IPS-20b (cell line): ENCODE data around the gene HECTD4.

Source experiments
- H3K27ac ChIP-seq: one replicate; pipeline ENCODE4 v1.5.1; 2013; ENCODE audit warnings: low read length
- H3K27me3 ChIP-seq: 2 replicates; pipeline ENCODE4 v1.6.1; 2013; ENCODE audit warnings: mild to moderate bottlenecking, low read length, inconsistent platforms; ENCODE audit not compliant: insufficient read depth
- H3K36me3 ChIP-seq: 2 replicates; pipeline ENCODE4 v1.6.1; 2013; ENCODE audit warnings: low read depth, mild to moderate bottlenecking, inconsistent platforms, low read length, moderate library complexity; ENCODE audit not compliant: insufficient read depth
- H3K4me1 ChIP-seq: 2 replicates; pipeline ENCODE4 v1.6.1; 2013; ENCODE audit warnings: mild to moderate bottlenecking, control low read depth, inconsistent platforms, low read length, moderate library complexity; ENCODE audit not compliant: insufficient read depth
- H3K4me3 ChIP-seq: 2 replicates; pipeline ENCODE4 v1.5.1; 2013; ENCODE audit warnings: mild to moderate bottlenecking, low read length, inconsistent platforms
- H3K9ac ChIP-seq: 2 replicates; pipeline ENCODE4 v1.6.1; 2013; ENCODE audit warnings: low read depth, mild to moderate bottlenecking, inconsistent platforms, low read length, moderate library complexity
- H3K9me3 ChIP-seq: 2 replicates; pipeline ENCODE4 v1.6.1; 2013; ENCODE audit warnings: mild to moderate bottlenecking, low read depth, low read length, inconsistent platforms; ENCODE audit not compliant: insufficient read depth

HECTD4 gene

GRCh38 chr12:112167718-112168525 is 214.3 kb downstream of the HECTD4 start:
- Histone ChIP-seq H3K27ac (no peak overlapping the region), H3K4me3 (no peak overlapping the region), H3K9ac (no peak overlapping the region), H3K27me3 (no peaks in the 10 kb centered on the region), H3K36me3 (no peaks in the 10 kb centered on the region), H3K9me3 (no peaks in the 10 kb centered on the region), H3K4me1 (no peaks in the 10 kb centered on the region)

GRCh38 chr12:112167031-112167461 is 215.2 kb downstream of the HECTD4 start:
- H3K4me1 ChIP-seq: no peaks in the 10 kb centered on the region
- no peak overlapping the region for H3K4me3 ChIP-seq
- H3K27ac ChIP-seq: no peak overlapping the region
- H3K27me3 ChIP-seq: no peaks in the 10 kb centered on the region
- H3K9ac ChIP-seq: no peak overlapping the region
- H3K9me3 ChIP-seq: no peaks in the 10 kb centered on the region
- H3K36me3 ChIP-seq: 0 out of 2 replicates have a peak, but pooled peaks cover 3% of the 10 kb centered on the region

- Histone ChIP-seq H3K9ac (no peak overlapping the region), H3K36me3 (0 out of 2 replicates have a peak, but pooled peaks cover 9% of the 10 kb centered on the region), H3K9me3 (no peaks in the 10 kb centered on the region), H3K4me1 (no peaks in the 10 kb centered on the region), H3K27me3 (no peaks in the 10 kb centered on the region), H3K27ac (no peak overlapping the region), H3K4me3 (no peak overlapping the region)
These were observed 215.9 kb downstream of the HECTD4 start for GRCh38 chr12:112166051-112167015.

- no peaks in the 10 kb centered on the region for H3K9me3 ChIP-seq
- H3K9ac ChIP-seq: no peak overlapping the region
- peaks cover 16% of the 10 kb centered on the region for H3K36me3 ChIP-seq
- H3K27me3 ChIP-seq: no peaks in the 10 kb centered on the region
- H3K4me1 ChIP-seq: no peaks in the 10 kb centered on the region
- H3K4me3 ChIP-seq: no peak overlapping the region
- no peak overlapping the region for H3K27ac ChIP-seq
These were observed 216.6 kb downstream of the HECTD4 start for GRCh38 chr12:112165624-112166023.

- H3K27me3 ChIP-seq: no peaks in the 10 kb centered on the region
- H3K9me3 ChIP-seq: peaks cover 8% of the 10 kb centered on the region; the same call in 1 of the 2 replicates
- no peak overlapping the region for H3K4me3 ChIP-seq
- H3K9ac ChIP-seq: no peak overlapping the region
- peaks cover 31% of the 10 kb centered on the region for H3K36me3 ChIP-seq
- H3K4me1 ChIP-seq: no peaks in the 10 kb centered on the region
- no peak overlapping the region for H3K27ac ChIP-seq
These were observed 218.1 kb downstream of the HECTD4 start for GRCh38 chr12:112164011-112164660.

- no peak overlapping the region for H3K27ac ChIP-seq
- H3K36me3 ChIP-seq: peaks cover 33% of the 10 kb centered on the region
- peaks cover 9% of the 10 kb centered on the region; the same call in 1 of the 2 replicates for H3K9me3 ChIP-seq
- H3K4me1 ChIP-seq: no peaks in the 10 kb centered on the region
- no peaks in the 10 kb centered on the region for H3K27me3 ChIP-seq
- no peak overlapping the region for H3K9ac ChIP-seq
- H3K4me3 ChIP-seq: no peak overlapping the region
These were observed 218.7 kb downstream of the HECTD4 start for GRCh38 chr12:112163471-112163991.

- H3K4me3 ChIP-seq: no peak overlapping the region
- peaks cover 33% of the 10 kb centered on the region for H3K36me3 ChIP-seq
- H3K27me3 ChIP-seq: no peaks in the 10 kb centered on the region
- no peak overlapping the region for H3K27ac ChIP-seq
- H3K9ac ChIP-seq: no peak overlapping the region
- no peaks in the 10 kb centered on the region for H3K4me1 ChIP-seq
- H3K9me3 ChIP-seq: peaks cover 9% of the 10 kb centered on the region; the same call in 1 of the 2 replicates
These were observed 219.2 kb downstream of the HECTD4 start for GRCh38 chr12:112163056-112163455.

- peaks cover 33% of the 10 kb centered on the region for H3K36me3 ChIP-seq
- no peak overlapping the region for H3K4me3 ChIP-seq
- H3K27me3 ChIP-seq: no peaks in the 10 kb centered on the region
- no peaks in the 10 kb centered on the region for H3K4me1 ChIP-seq
- no peak overlapping the region for H3K27ac ChIP-seq
- H3K9me3 ChIP-seq: peaks cover 9% of the 10 kb centered on the region; the same call in 1 of the 2 replicates
- no peak overlapping the region for H3K9ac ChIP-seq
These were observed 219.9 kb downstream of the HECTD4 start for GRCh38 chr12:112162241-112162790.

- Histone ChIP-seq H3K4me3 (no peak overlapping the region), H3K36me3 (peaks cover 33% of the 10 kb centered on the region), H3K4me1 (no peaks in the 10 kb centered on the region), H3K27me3 (no peaks in the 10 kb centered on the region), H3K9ac (no peak overlapping the region), H3K27ac (no peak overlapping the region), H3K9me3 (peaks cover 9% of the 10 kb centered on the region; the same call in 1 of the 2 replicates)
These were observed 220.5 kb downstream of the HECTD4 start for GRCh38 chr12:112161711-112162110.

GRCh38 chr12:112160611-112161010 is 221.6 kb downstream of the HECTD4 start:
- H3K36me3 ChIP-seq: peaks cover 33% of the 10 kb centered on the region

GRCh38 chr12:112159146-112159541 is 223.1 kb downstream of the HECTD4 start:
- H3K4me3 ChIP-seq: no peak overlapping the region
- H3K9ac ChIP-seq: no peak overlapping the region
- H3K9me3 ChIP-seq: peaks cover 9% of the 10 kb centered on the region; the same call in 1 of the 2 replicates
- H3K27me3 ChIP-seq: no peaks in the 10 kb centered on the region
- H3K27ac ChIP-seq: no peak overlapping the region
- no peaks in the 10 kb centered on the region for H3K4me1 ChIP-seq
- H3K36me3 ChIP-seq: peaks cover 35% of the 10 kb centered on the region

More at GRCh38 chr12:112160611-112161010, 221.6 kb downstream of the HECTD4 start:
- Histone ChIP-seq H3K27ac (no peak overlapping the region), H3K4me1 (no peaks in the 10 kb centered on the region), H3K27me3 (no peaks in the 10 kb centered on the region), H3K9ac (no peak overlapping the region), H3K4me3 (no peak overlapping the region), H3K9me3 (peaks cover 9% of the 10 kb centered on the region; the same call in 1 of the 2 replicates)
